Measurements from ENCODE around the gene SMC6.

Gene SMC6

DNA sequence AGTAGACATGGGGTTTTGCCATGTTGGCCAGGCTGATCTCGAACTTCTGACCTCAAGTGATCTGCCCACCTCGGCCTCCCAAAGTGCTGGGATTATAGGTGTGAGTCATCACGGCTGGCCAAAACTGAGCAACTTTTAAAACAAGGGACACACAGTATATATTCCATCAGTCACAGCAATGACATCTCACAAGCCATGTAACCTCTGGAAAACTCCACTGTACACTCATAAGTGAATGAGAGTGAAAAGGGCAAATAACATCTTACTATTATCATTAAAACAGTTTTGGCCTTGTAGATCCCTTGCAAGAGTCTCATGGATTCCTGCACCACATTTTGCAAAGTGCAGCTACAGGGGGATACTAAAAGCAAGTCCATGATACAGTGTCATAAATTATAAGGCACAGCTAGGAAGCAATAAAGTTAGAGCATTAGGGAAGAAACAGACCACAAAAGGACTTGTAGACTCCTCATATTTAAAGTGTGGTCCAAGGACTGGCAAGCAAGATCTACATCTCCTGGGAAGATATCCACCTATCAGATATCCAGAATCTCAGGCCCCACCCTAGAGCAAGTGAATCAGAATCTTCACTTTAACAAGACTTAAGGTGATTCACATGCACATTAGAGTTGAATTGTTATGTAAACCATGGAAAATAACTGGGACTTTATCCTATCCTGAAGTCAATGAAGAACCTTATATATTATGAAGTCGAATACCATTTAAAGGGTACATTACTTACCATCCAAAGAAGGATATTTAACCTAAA is 5.7 kb downstream of the SMC6 start:
- no peak overlapping the region for H3K9ac ChIP-seq (ENCODE audit: low read length)
- H3K9me3 ChIP-seq (ENCODE audit: insufficient read depth, low read length), result no peaks in the 10 kb centered on the region
- H3K36me3 ChIP-seq (replicated peaks; ENCODE audit: low read depth, low read length), result peaks cover 44% of the 10 kb centered on the region
- no peaks in the 10 kb centered on the region for H3K27me3 ChIP-seq (ENCODE audit: low read depth, low read length)
- H3K4me1 ChIP-seq (ENCODE audit: low read length), result peaks cover 23% of the 10 kb centered on the region
- peaks cover 81% of the 10 kb centered on the region for H3K79me2 ChIP-seq (ENCODE audit: low read length)
- TF ChIP-seq EZH2phosphoT487 (IDR thresholded peaks at IDR 0.05; ENCODE audit: low read depth), result no peak
- TF ChIP-seq, protein P1, sequence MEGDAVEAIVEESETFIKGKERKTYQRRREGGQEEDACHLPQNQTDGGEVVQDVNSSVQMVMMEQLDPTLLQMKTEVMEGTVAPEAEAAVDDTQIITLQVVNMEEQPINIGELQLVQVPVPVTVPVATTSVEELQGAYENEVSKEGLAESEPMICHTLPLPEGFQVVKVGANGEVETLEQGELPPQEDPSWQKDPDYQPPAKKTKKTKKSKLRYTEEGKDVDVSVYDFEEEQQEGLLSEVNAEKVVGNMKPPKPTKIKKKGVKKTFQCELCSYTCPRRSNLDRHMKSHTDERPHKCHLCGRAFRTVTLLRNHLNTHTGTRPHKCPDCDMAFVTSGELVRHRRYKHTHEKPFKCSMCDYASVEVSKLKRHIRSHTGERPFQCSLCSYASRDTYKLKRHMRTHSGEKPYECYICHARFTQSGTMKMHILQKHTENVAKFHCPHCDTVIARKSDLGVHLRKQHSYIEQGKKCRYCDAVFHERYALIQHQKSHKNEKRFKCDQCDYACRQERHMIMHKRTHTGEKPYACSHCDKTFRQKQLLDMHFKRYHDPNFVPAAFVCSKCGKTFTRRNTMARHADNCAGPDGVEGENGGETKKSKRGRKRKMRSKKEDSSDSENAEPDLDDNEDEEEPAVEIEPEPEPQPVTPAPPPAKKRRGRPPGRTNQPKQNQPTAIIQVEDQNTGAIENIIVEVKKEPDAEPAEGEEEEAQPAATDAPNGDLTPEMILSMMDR (IDR thresholded peaks at IDR 0.05; ENCODE audit: low read depth, low read length), result no peak
- peaks cover 14% of the 10 kb centered on the region; the same call in 1 of the 2 replicates for H4K20me1 ChIP-seq (ENCODE audit: insufficient read depth, low read length)
- H2AFZ ChIP-seq (ENCODE audit: low read depth, low read length), result no peak overlapping the region
- H3K4me3 ChIP-seq (ENCODE audit: low read length), result no peak overlapping the region
- H3K27ac ChIP-seq (ENCODE audit: low read length), result no peak overlapping the region
- no peak overlapping the region for H3K4me2 ChIP-seq (ENCODE audit: low read length)

DNA sequence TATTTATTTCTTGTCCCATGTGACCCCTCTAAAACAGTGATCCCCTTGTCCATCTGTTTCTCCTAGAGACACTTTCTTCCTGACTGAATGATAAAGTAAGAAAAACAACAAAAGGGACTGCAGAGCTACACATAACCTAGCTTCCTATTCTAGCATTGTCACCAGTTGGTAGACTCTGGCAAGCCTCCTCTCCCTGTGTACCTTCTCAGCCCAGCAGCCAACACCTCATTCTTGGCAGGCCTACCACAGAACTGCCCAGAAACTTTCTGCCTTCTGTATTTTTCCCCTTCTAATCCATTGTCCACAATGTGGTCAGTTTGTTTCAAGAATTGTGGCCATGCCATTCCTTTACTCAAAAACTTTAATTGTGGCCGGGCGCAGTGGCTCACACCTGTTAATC is 13.4 kb downstream of the SMC6 start:
- Histone ChIP-seq H3K27me3 (ENCODE audit: low read depth, low read length) (no peaks in the 10 kb centered on the region), H3K36me3 (replicated peaks; ENCODE audit: low read depth, low read length) (peaks cover 62% of the 10 kb centered on the region), H2AFZ (ENCODE audit: low read depth, low read length) (no peak overlapping the region), H3K79me2 (ENCODE audit: low read length) (peaks cover 30% of the 10 kb centered on the region), H3K9me3 (ENCODE audit: insufficient read depth, low read length) (no peaks in the 10 kb centered on the region), H3K4me1 (ENCODE audit: low read length) (no peaks in the 10 kb centered on the region), H3K4me3 (ENCODE audit: low read length) (no peak overlapping the region), H3K27ac (ENCODE audit: low read length) (no peak overlapping the region), H3K4me2 (ENCODE audit: low read length) (no peak overlapping the region), H3K9ac (ENCODE audit: low read length) (no peak overlapping the region), H4K20me1 (ENCODE audit: insufficient read depth, low read length) (no peaks in the 10 kb centered on the region)
- TF ChIP-seq EZH2phosphoT487 (IDR thresholded peaks at IDR 0.05; ENCODE audit: low read depth), result no peak
- TF ChIP-seq, protein P1 (IDR thresholded peaks at IDR 0.05; ENCODE audit: low read depth, low read length), result no peak

DNA sequence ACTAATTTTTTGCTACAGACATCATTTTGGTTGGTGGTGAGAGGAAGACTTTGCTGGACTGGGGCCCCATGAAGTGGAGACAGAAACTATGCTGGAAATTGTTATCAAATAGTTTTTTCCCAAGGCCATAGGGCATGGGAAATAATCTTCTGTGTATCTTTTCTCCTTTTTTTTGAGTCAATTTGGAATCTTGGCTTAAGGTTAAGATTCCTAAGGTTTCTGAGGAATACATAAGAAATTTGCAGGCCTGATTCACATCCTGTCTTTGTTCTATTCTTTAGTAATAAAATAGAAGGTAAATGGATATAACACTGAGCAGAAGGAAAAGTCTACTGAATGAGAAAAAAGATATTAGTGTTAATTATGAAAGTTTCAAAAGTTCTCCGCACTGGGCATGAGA is 16.6 kb downstream of the SMC6 start:
- H3K4me3 ChIP-seq (ENCODE audit: low read length), result no peak overlapping the region
- H4K20me1 ChIP-seq (ENCODE audit: insufficient read depth, low read length), result no peaks in the 10 kb centered on the region
- H3K36me3 ChIP-seq (replicated peaks; ENCODE audit: low read depth, low read length), result peaks cover 59% of the 10 kb centered on the region
- no peak overlapping the region for H3K27ac ChIP-seq (ENCODE audit: low read length)
- no peaks in the 10 kb centered on the region for H3K9me3 ChIP-seq (ENCODE audit: insufficient read depth, low read length)
- TF ChIP-seq EZH2phosphoT487 (IDR thresholded peaks at IDR 0.05; ENCODE audit: low read depth), result no peak
- H3K79me2 ChIP-seq (ENCODE audit: low read length), result peaks cover 14% of the 10 kb centered on the region
- no peak overlapping the region for H3K4me2 ChIP-seq (ENCODE audit: low read length)
- no peaks in the 10 kb centered on the region for H3K27me3 ChIP-seq (ENCODE audit: low read depth, low read length)
- H3K9ac ChIP-seq (ENCODE audit: low read length), result no peak overlapping the region
- H3K4me1 ChIP-seq (ENCODE audit: low read length), result no peaks in the 10 kb centered on the region
- H2AFZ ChIP-seq (ENCODE audit: low read depth, low read length), result no peak overlapping the region

DNA sequence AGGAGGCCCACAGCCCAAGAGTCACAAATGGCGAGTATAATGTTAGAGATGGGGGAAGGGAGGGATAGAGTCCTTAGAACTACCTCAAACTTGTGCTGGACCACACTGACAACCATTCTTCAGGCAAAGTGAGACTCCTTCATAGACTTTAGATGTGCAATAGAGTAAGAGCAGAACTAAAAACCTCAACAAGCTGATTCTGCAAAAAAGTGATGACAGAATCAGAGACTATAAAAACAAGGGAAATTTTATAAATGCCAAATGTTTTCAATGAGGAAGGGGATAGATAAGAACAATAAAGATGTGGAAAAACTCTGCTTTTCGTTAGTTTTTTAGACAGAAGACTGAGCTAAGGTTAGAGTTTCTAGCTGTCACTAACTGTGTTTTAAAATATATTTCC is 17.7 kb downstream of the SMC6 start:
- H3K9me3 ChIP-seq (ENCODE audit: insufficient read depth, low read length), result no peaks in the 10 kb centered on the region
- no peak overlapping the region for H3K27ac ChIP-seq (ENCODE audit: low read length)
- H2AFZ ChIP-seq (ENCODE audit: low read depth, low read length), result no peak overlapping the region
- no peaks in the 10 kb centered on the region for H3K4me1 ChIP-seq (ENCODE audit: low read length)
- no peaks in the 10 kb centered on the region for H4K20me1 ChIP-seq (ENCODE audit: insufficient read depth, low read length)
- no peak for TF ChIP-seq EZH2phosphoT487 (IDR thresholded peaks at IDR 0.05; ENCODE audit: low read depth)
- TF ChIP-seq, protein P1 (IDR thresholded peaks at IDR 0.05; ENCODE audit: low read depth, low read length), result no peak
- H3K9ac ChIP-seq (ENCODE audit: low read length), result no peak overlapping the region
- H3K4me2 ChIP-seq (ENCODE audit: low read length), result no peak overlapping the region
- no peaks in the 10 kb centered on the region for H3K27me3 ChIP-seq (ENCODE audit: low read depth, low read length)
- no peak overlapping the region for H3K4me3 ChIP-seq (ENCODE audit: low read length)
- peaks cover 62% of the 10 kb centered on the region for H3K36me3 ChIP-seq (replicated peaks; ENCODE audit: low read depth, low read length)
- peaks cover 10% of the 10 kb centered on the region for H3K79me2 ChIP-seq (ENCODE audit: low read length)

All from OCI-LY3 (cell line).